ENCODE results near the gene PIGW.

The PIGW gene

GRCh38 chr17:36550491-36551417 is 16.0 kb downstream of the PIGW start:
- DNase-seq (ENCODE audit: low spot score): peak; percentile 50
- in situ Hi-C loops (cut with MboI; ENCODE audit: low pct_unique_long_range_greater_than_20kb, low sequenced_read_pairs, unreplicated experiment): no loop called here
- no peak for TF ChIP-seq CTCF (IDR thresholded peaks at IDR 0.05; ENCODE audit: extremely low read depth, insufficient read depth, missing control alignments)

GRCh38 chr17:36553459-36553858 is 18.7 kb downstream of the PIGW start:
- no peak for TF ChIP-seq CTCF (IDR thresholded peaks at IDR 0.05; ENCODE audit: extremely low read depth, insufficient read depth, missing control alignments)
- DNase-seq (ENCODE audit: low spot score): no peak
- in situ Hi-C loops (cut with MboI; ENCODE audit: low pct_unique_long_range_greater_than_20kb, low sequenced_read_pairs, unreplicated experiment): no loop called here

- no peak for TF ChIP-seq CTCF (IDR thresholded peaks at IDR 0.05; ENCODE audit: extremely low read depth, insufficient read depth, missing control alignments)
- no peak for DNase-seq (ENCODE audit: low spot score)
Observed at GRCh38 chr17:36566081-36566480, 31.3 kb downstream of the PIGW start.

GRCh38 chr17:36575028-36575427 is 40.2 kb downstream of the PIGW start:
- in situ Hi-C loops (cut with MboI; ENCODE audit: low pct_unique_long_range_greater_than_20kb, low sequenced_read_pairs, unreplicated experiment): no loop called here
- no peak for TF ChIP-seq CTCF (IDR thresholded peaks at IDR 0.05; ENCODE audit: extremely low read depth, insufficient read depth, missing control alignments)
- DNase-seq (ENCODE audit: low spot score): no peak

More at GRCh38 chr17:36566081-36566480, 31.3 kb downstream of the PIGW start:
- in situ Hi-C loops (cut with MboI; ENCODE audit: low pct_unique_long_range_greater_than_20kb, low sequenced_read_pairs, unreplicated experiment): no loop called here

GRCh38 chr17:36576793-36577192 is 42.0 kb downstream of the PIGW start:
- in situ Hi-C loops (cut with MboI; ENCODE audit: low pct_unique_long_range_greater_than_20kb, low sequenced_read_pairs, unreplicated experiment): no loop called here

GRCh38 chr17:36578671-36579070 is 43.9 kb downstream of the PIGW start:
- TF ChIP-seq CTCF (IDR thresholded peaks at IDR 0.05; ENCODE audit: extremely low read depth, insufficient read depth, missing control alignments): no peak
- DNase-seq (ENCODE audit: low spot score): no peak
- in situ Hi-C loops (cut with MboI; ENCODE audit: low pct_unique_long_range_greater_than_20kb, low sequenced_read_pairs, unreplicated experiment): no loop called here

More at GRCh38 chr17:36576793-36577192, 42.0 kb downstream of the PIGW start:
- no peak for TF ChIP-seq CTCF (IDR thresholded peaks at IDR 0.05; ENCODE audit: extremely low read depth, insufficient read depth, missing control alignments)
- no peak for DNase-seq (ENCODE audit: low spot score)
